GM19240 (cell line): ENCODE data around the gene NIPBL.
"Not testable (repeated sequence)": the region's sequence is repeated elsewhere in the genome, so short reads cannot be mapped to it uniquely, and the experiment has no call there.

Source experiments
- DNase-seq: peaks from one replicate; pipeline ENCODE4 v3.0.0; 2011; ENCODE audit warnings: low spot score; ENCODE audit not compliant: insufficient read length

NIPBL gene

GRCh38 chr5:36946101-36946500 lies 69.5 kb downstream of the NIPBL start:
- DNase-seq, result no peak

GRCh38 chr5:36948041-36948440 lies 71.5 kb downstream of the NIPBL start:
- DNase-seq, result no peak

GRCh38 chr5:36948650-36949049 lies 72.1 kb downstream of the NIPBL start:
- DNase-seq, result no peak

- no peak for DNase-seq
These were observed 73.0 kb downstream of the NIPBL start for GRCh38 chr5:36949593-36949992.

DNA sequence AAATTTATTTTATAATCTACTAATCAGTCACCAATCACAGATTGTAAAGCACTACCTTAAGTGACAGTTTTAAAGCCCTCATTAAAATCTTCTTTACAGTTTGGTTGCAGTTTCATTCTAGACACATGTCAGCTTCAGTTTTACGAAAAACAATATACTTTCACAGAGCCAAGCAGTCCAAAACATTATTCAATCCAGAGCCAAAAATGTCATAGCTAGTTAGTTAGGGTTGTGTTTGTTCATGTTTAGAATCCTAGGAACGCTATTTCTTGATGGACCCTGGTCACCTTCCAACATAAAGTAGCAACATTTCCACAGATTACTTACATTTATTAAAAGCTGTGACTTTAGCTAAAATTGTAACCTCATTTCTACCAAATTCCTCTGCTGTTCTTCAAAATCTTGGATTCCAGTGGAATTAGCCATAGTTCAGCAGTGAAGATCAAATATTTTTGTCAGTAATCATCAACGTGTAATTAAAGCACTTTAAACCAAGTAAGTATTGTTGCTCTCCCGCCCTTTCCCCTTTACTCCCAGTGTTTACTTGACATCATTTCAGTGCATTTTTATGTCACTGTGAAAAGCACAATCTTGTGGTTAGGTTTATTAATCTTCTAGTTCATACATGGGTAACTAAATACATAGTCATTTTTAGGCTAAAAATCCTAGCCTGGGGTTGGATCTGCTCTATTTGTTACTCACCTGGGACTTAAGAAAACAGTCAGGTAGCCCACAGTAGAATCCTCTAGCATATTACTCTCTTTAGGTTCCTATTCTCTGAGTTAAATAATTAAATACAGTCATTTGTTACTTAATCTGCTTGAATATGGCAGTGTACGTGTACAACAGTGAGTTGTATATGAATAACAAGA lies 74.3 kb downstream of the NIPBL start:
- DNase-seq, result no peak

GRCh38 chr5:36953043-36953442 lies 76.5 kb downstream of the NIPBL start:
- DNase-seq, result no peak

DNA sequence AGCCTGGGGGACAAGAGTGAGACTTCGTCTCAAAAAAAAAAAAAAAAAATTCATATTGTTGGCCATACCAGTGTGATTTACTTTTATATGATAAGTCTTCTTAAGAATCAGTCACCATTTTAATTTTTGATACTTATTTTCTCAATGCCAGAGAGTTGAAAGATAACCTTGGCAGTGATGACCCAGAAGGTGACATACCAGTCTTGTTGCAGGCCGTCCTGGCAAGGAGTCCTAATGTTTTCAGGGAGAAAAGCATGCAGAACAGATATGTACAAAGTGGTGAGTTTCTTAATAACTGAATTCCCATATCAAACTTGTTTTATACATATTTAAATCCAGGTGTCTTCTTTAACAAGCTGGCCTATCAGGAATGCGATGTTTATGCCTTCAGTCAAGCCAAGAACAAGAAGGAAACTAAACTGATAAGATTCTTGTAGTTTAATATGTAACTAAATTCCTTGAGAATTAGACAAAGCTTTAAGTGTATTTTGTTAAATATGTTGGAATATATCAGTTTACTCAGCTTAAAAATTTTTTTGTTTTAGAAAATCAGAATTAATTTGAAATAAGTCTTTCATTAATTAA lies 81.5 kb downstream of the NIPBL start:
- no peak for DNase-seq

GRCh38 chr5:36958612-36959011 lies 82.0 kb downstream of the NIPBL start:
- DNase-seq, result no peak

DNA sequence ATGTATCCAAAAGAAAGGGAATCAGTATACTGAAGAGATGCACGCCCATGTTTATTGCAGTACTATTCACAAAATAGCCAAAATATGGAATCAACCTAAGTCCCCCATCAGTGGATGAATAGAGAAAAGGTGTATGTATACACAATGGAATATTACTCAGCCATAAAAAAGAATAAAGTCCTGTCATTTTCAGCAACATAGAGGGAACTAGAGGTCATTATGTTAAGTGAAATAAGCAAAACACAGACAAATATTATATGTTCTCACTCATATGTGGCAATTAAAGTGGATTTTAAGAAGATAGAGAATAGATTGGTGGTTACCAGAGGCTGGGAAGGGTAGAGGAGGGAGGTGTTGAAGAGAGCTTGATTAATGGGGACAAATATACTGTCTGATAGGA lies 88.6 kb downstream of the NIPBL start:
- no peak for DNase-seq

GRCh38 chr5:36969700-36970395 lies 93.3 kb downstream of the NIPBL start:
- DNase-seq, result no peak

GRCh38 chr5:36978196-36978595 lies 101.6 kb downstream of the NIPBL start:
- DNase-seq, result no peak

- DNase-seq, result no peak
These were observed 105.6 kb downstream of the NIPBL start for GRCh38 chr5:36982146-36982545.

DNA sequence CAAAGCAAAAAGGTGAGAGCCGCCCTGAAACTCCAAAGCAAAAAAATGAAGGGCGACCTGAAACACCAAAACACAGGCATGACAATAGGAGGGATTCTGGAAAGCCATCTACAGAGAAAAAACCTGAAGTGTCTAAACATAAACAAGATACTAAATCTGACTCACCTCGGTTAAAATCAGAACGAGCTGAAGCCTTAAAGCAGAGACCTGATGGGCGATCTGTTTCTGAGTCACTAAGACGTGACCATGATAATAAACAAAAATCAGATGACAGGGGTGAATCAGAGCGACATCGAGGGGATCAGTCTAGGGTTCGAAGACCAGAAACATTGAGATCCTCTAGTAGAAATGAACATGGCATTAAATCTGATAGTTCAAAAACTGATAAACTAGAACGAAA lies 108.8 kb downstream of the NIPBL start:
- DNase-seq, result no peak

GRCh38 chr5:36988396-36988795 lies 111.8 kb downstream of the NIPBL start:
- no peak for DNase-seq

- DNase-seq, result no peak
These were observed 122.0 kb downstream of the NIPBL start for GRCh38 chr5:36998578-36998977.

DNA sequence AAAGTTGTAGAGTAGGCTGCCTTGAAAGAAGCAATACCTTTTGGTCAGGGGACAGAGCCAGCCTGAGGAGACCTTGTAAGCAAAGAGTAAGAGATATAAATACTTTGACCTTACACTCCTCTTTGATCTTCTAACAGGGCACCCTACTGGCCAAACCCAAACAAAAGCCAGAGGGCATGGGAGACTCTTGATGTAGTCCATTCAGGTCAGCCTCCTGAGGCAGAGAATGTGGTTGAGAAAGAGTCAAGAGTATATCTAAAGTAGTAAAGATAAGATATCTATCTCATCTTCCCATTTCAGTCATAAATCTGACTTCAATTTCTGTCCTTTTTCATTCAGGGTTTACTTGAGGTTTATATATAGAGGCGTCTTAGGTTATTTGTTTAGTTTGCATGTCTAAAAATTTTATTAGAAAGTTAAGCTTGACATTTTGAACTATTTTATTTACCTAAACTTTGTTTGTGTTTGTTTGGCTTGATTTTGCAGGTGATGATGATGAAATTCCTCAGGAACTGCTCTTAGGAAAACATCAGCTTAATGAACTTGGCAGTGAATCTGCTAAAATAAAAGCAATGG lies 125.7 kb downstream of the NIPBL start:
- no peak for DNase-seq

DNA sequence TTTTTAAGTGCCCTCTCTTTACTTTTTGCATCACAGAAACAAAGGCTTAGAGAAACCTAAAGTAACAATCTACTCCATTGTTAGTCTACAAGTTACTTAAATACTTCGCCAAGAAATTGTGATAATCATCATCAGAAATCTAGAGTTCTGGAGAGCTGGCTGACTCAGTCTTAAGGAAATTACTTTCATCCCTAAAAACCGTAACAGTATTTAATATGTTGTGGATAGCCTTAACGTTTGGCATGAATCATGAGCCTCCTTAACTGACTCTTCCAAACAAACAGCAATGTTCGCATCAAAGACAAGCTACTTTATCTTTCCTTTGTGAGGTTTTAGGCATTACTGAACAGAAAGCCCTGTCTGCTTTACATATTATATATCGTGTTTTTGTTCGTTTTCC lies 128.7 kb downstream of the NIPBL start:
- no peak for DNase-seq

DNA sequence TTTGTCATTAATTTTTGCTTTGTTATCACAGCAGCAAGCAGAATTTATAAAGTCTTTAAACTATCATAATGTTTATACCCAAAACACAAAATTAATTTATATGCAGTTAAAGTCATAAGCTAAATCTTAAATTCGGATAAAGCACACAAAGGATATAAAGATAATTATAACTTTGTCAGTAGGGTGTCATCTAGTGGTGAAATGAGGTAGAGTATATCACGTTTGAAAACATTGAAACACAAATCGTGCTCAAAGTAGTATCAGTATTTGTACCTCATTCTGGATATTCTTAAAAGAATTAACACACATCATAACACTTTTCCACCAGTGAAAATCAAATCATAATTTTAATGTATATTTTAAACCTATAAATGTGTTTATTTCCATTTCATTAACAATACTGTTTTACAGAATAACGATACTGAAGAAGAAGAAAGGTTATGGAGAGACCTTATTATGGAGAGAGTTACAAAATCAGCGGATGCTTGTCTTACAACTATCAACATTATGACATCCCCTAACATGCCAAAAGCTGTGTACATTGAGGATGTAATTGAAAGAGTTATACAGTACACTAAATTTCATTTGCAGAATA lies 129.5 kb downstream of the NIPBL start:
- no peak for DNase-seq

DNA sequence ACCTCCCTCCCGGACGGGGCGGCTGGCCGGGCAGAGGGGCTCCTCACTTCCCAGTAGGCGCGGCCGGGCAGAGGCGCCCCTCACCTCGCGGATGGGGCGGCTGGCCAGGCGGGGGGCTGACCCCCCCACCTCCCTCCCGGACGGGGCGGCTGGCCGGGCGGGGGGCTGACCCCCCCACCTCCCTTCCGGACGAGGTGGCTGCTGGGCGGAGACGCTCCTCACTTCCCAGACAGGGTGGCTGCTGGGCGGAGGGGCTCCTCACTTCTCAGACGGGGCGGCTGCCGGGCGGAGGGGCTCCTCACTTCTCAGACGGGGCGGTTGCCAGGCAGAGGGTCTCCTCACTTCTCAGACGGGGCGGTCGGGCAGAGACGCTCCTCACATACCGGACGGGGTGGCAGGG lies 136.6 kb downstream of the NIPBL start:
- not testable (repeated sequence) for DNase-seq

GRCh38 chr5:37014321-37014720 lies 137.8 kb downstream of the NIPBL start:
- no peak for DNase-seq

- DNase-seq, result no peak
These were observed 139.5 kb downstream of the NIPBL start for GRCh38 chr5:37015795-37016666.
